Thyroid gland (tissue), 4 donors: Measurements from ENCODE around the gene ZDHHC11B.

Experiments
- CTCF ChIP-seq, 6 experiments: fragments of 200-600 bp in 3 of 6; fragments of 450-650 bp in 3 of 6; sonication (generic) in 3 of 6; IDR thresholded peaks; one replicate each; pipeline ENCODE4 v1.5.1; 2016 to 2019; ENCODE audit warnings: antibody characterized with exemption in 6 of 6, mild to moderate bottlenecking in 2 of 6, inconsistent platforms in 1 of 6, moderate library complexity in 1 of 6
- POLR2A ChIP-seq, 2 donors: fragments of 450-650 bp; IDR thresholded peaks; one replicate each; pipeline ENCODE4 v1.6.1; 2017; ENCODE audit warnings: antibody characterized with exemption in 2 of 2, mild to moderate bottlenecking in 2 of 2, moderate library complexity in 1 of 2

GRCh38 chr5:672329-673160, 112.0 kb downstream of the ZDHHC11B start:
- no peak for TF ChIP-seq CTCF (IDR thresholded peaks at IDR 0.05)
- no peak for TF ChIP-seq POLR2A (IDR thresholded peaks at IDR 0.05)
